H1 (cell line): ENCODE results near the gene HM13. TPM values are rescaled to one million over a fixed set of nuclear protein-coding genes. Genes with fewer than 3 reads are reported as not detected.

Experiments used
- BCL11A ChIP-seq, 2 experiments: IDR thresholded peaks; one replicate each; pipeline ENCODE4 v1.6.1; 2011; ENCODE audit warnings: low read depth in 2 of 2, low read length in 2 of 2, mild to moderate bottlenecking in 2 of 2
- BRCA1 ChIP-seq: IDR thresholded peaks from 2 replicates; pipeline ENCODE4 v1.6.1; 2012; ENCODE audit warnings: low read depth, low read length, improper control_type of control experiment
- CEBPB ChIP-seq: IDR thresholded peaks from 2 replicates; pipeline ENCODE4 v1.6.1; 2012; ENCODE audit warnings: low read depth, low read length
- EP300 ChIP-seq, 2 experiments: IDR thresholded peaks; 1 replicate in 1 of 2; 2 replicates in 1 of 2; pipeline ENCODE4 v1.6.1; 2011 to 2012; ENCODE audit warnings: low read depth in 2 of 2, low read length in 2 of 2, mild to moderate bottlenecking in 2 of 2, borderline replicate concordance in 1 of 2, inconsistent platforms in 1 of 2, moderate library complexity in 1 of 2
- FOSL1 ChIP-seq: IDR thresholded peaks from 2 replicates; pipeline ENCODE4 v1.6.1; 2011; ENCODE audit warnings: mild to moderate bottlenecking, low read depth, low read length, moderate library complexity; ENCODE audit not compliant: insufficient read depth
- HDAC2 ChIP-seq, 2 experiments: fragments of 300-600 bp in 1 of 2; sonication (generic) in 1 of 2; IDR thresholded peaks; 2 replicates each; pipeline ENCODE4 v1.6.1; 2011 to 2012; ENCODE audit warnings: low read depth in 2 of 2, low read length in 2 of 2, mild to moderate bottlenecking in 2 of 2, moderate library complexity in 2 of 2, borderline replicate concordance in 1 of 2, inconsistent platforms in 1 of 2
- HDAC6 ChIP-seq: IDR thresholded peaks from one replicate; pipeline ENCODE4 v1.7.1; 2012; ENCODE audit warnings: low read depth, mild to moderate bottlenecking, inconsistent platforms, low read length, moderate library complexity
- JUN ChIP-seq: IDR thresholded peaks from 2 replicates; pipeline ENCODE4 v1.6.1; 2011; ENCODE audit warnings: low read depth, mild to moderate bottlenecking, improper control_type of control experiment, low read length
- KDM1A ChIP-seq: fragments of 200-600, 300-600 bp; sonication (generic); IDR thresholded peaks from 2 replicates; pipeline ENCODE4 v1.7.1; 2016; ENCODE audit warnings: mild to moderate bottlenecking, low read length, borderline replicate concordance
- KDM5A ChIP-seq: fragments of 200-600 bp; IDR thresholded peaks from 2 replicates; pipeline ENCODE4 v1.7.1; 2012; ENCODE audit warnings: mild to moderate bottlenecking, low read length, inconsistent platforms, mixed read lengths
- NANOG ChIP-seq: IDR thresholded peaks from 2 replicates; pipeline ENCODE4 v1.6.1; 2011; ENCODE audit warnings: low read length, low read depth, mild to moderate bottlenecking, inconsistent platforms; ENCODE audit not compliant: insufficient read depth, poor library complexity, severe bottlenecking
- NRF1 ChIP-seq: IDR thresholded peaks from 2 replicates; pipeline ENCODE4 v1.6.1; 2011; ENCODE audit warnings: mild to moderate bottlenecking, low read depth, low read length, improper control_type of control experiment
- POU5F1 ChIP-seq: IDR thresholded peaks from 2 replicates; pipeline ENCODE4 v1.6.1; 2011; ENCODE audit warnings: low read depth, mild to moderate bottlenecking, low read length, moderate library complexity
- RAD21 ChIP-seq, 2 experiments: IDR thresholded peaks in 1 of 2; conservative IDR thresholded peaks in 1 of 2; 2 replicates each; pipeline ENCODE4 v1.6.1; 2011; ENCODE audit warnings: low read depth in 2 of 2, low read length in 2 of 2, improper control_type of control experiment in 1 of 2, inconsistent platforms in 1 of 2, mild to moderate bottlenecking in 1 of 2, moderate library complexity in 1 of 2
- RBBP5 ChIP-seq: IDR thresholded peaks from 2 replicates; pipeline ENCODE4 v1.7.1; 2012; ENCODE audit warnings: low read depth, mild to moderate bottlenecking, inconsistent platforms, low read length, moderate library complexity, borderline replicate concordance
- RFX5 ChIP-seq: IDR thresholded peaks from 2 replicates; pipeline ENCODE4 v1.6.1; 2011; ENCODE audit warnings: low read depth, low read length, improper control_type of control experiment, borderline replicate concordance
- SRF ChIP-seq: IDR thresholded peaks from 2 replicates; pipeline ENCODE4 v1.6.1; 2011; ENCODE audit warnings: mild to moderate bottlenecking, low read depth, low read length, moderate library complexity
- SUZ12 ChIP-seq: fragments of 200-600 bp; sonication (generic); IDR thresholded peaks from 2 replicates; pipeline ENCODE4 v1.6.1; 2012; ENCODE audit warnings: mild to moderate bottlenecking, inconsistent platforms, low read length, moderate library complexity, mixed read lengths
- TAF1 ChIP-seq: IDR thresholded peaks from 2 replicates; pipeline ENCODE4 v1.6.1; 2011; ENCODE audit warnings: mild to moderate bottlenecking, low read depth, low read length
- TCF12 ChIP-seq: IDR thresholded peaks from 2 replicates; pipeline ENCODE4 v1.6.1; 2011; ENCODE audit warnings: low read depth, mild to moderate bottlenecking, low read length
- TEAD4 ChIP-seq: IDR thresholded peaks from 2 replicates; pipeline ENCODE4 v1.6.1; 2012; ENCODE audit warnings: low read depth, low read length, inconsistent platforms, mixed read lengths
- polyA plus RNA-seq, 7 experiments: library from polyadenylated mRNA; depleted of rRNA in 3 of 7; stranded (reverse) in 5 of 7; unstranded in 2 of 7; fragments of >200 nt in 5 of 7; fragments of 200-250 nt in 2 of 7; gene quantifications; 1 replicate in 5 of 7; 2 replicates in 1 of 7; 4 replicates in 1 of 7; pipeline versions ENCODE4 v1.2.1 to v1.2.3, GENCODE V29; 2011 to 2013; ENCODE audit warnings: missing spikeins in 2 of 7, mixed read lengths in 2 of 7
- total RNA-seq: library from RNA; stranded (reverse); fragmentation: NEBNext Ultra II Directional; extraction: Animal tissue kit (Norgen Biotek cat#: 25700); gene quantifications from 2 replicates; pipeline ENCODE4 v1.2.1, GENCODE V29; 2021
- TF ChIP-seq, protein P1 (sequence below): IDR thresholded peaks from 2 replicates; pipeline ENCODE4 v1.6.1; 2012; ENCODE audit warnings: inconsistent platforms

HM13 gene
- total and polyA plus RNA-seq, 2 of the 8 experiments (the other 6 are each of a cell fraction or from before 2014, with no cell fraction given), result 118 to 183 TPM

DNA sequence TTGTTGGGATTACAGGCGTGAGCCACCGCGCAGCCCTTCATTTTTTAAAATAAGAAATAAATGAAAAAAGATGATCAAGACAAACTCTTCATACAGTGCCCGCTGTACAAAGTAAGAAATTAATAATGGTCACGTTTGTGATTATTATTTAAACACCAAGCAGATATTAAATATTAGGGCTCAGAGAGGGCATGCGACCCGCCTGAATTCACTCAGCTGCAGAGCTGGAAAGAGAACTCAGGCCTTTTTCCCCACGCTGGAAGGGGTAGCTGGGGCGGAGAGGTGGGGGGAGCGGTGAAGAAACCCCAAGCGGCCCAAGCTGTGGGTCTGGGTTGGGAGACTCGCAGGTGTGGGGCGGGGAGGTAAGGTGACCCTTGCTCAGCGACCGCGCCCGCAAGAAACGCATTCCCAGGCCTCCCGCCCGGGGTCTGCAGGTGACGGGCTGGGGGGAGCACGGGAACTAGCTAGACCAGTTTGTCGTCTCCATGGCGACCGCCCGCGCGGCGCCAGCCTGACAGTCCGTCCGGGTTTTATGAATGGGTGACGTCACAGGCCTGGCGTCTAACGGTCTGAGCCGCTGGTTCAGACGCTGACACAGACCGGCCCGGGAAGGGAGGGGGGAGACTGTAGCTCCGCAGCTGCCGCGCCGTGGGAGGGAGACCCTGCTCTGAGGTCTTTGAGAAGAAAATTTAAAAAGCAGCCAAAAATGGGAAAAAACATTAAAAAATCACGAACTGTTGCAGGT lies 89.8 kb downstream of the HM13 start (continued):
- TF ChIP-seq BRCA1 (peak; percentile 42; the same call in 1 of the 2 replicates), RFX5 (peak; percentile 14; the same call in 1 of the 2 replicates), KDM1A (peak; percentile 53; the same call in 1 of the 2 replicates), JUN (peak; percentile 93), RAD21 (IDR thresholded peaks at IDR 0.05 in 1 of 2, conservative IDR thresholded peaks at IDR 0.05 in 1 of 2; ENCODE audit: low read depth in 2 of 2, low read length in 2 of 2) (peak in 1 of 2 experiments; percentile 12; a peak in 1 of 4 replicates), NANOG (peak; percentile 52), SRF (0 out of 2 replicates have a peak, but pooled peaks have one; percentile 6), HDAC2 (IDR thresholded peaks at IDR 0.05; ENCODE audit: borderline replicate concordance in 1 of 2, low read depth in 2 of 2, low read length in 2 of 2) (peak; percentile 25 to 66; a peak in 3 of 4 replicates), CEBPB (no peak), HDAC6 (no peak), EP300 (IDR thresholded peaks at IDR 0.05; ENCODE audit: borderline replicate concordance in 1 of 2, low read depth in 2 of 2, low read length in 2 of 2) (peak; percentile 76 to 99), TAF1 (peak; percentile 62; the same call in 1 of the 2 replicates), POU5F1 (0 out of 2 replicates have a peak, but pooled peaks have one; percentile 24), NRF1 (no peak), TCF12 (peak; percentile 98), KDM5A (no peak), TEAD4 (peak; percentile 77), BCL11A (IDR thresholded peaks at IDR 0.05; ENCODE audit: low read depth in 2 of 2, low read length in 2 of 2) (peak in 1 of 2 experiments; percentile 26), SUZ12 (no peak), FOSL1 (no peak), RBBP5 (peak; percentile 85)
- TF ChIP-seq, protein P1, sequence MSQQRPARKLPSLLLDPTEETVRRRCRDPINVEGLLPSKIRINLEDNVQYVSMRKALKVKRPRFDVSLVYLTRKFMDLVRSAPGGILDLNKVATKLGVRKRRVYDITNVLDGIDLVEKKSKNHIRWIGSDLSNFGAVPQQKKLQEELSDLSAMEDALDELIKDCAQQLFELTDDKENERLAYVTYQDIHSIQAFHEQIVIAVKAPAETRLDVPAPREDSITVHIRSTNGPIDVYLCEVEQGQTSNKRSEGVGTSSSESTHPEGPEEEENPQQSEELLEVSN, result no peak
